MM.1S (cell line): ENCODE measurements around the gene DNAAF5.

Source experiments
- DNase-seq: peaks from one replicate; pipeline ENCODE4 v3.0.0-alpha.2; 2015
- H2AFZ ChIP-seq: fragments of 300-600 bp; sonication (generic); 2 replicates; pipeline ENCODE4 v1.6.0; 2016; ENCODE audit warnings: antibody characterized with exemption, low read length
- H3F3A ChIP-seq: fragments of 300-600 bp; sonication (generic); 2 replicates; pipeline ENCODE4 v1.6.1; 2016; ENCODE audit warnings: mild to moderate bottlenecking, antibody characterized with exemption, low read length, moderate library complexity, mixed read lengths; ENCODE audit not compliant: insufficient read depth
- H3K27ac ChIP-seq: fragments of 300-600 bp; sonication (generic); 2 replicates; pipeline ENCODE4 v1.5.1; 2016; ENCODE audit warnings: mild to moderate bottlenecking, low read length
- H3K27me3 ChIP-seq: fragments of 300-600 bp; sonication (generic); replicated peaks from 2 replicates; pipeline ENCODE4 v1.6.0; 2016; ENCODE audit warnings: low read length; ENCODE audit not compliant: insufficient read depth
- H3K36me3 ChIP-seq: fragments of 300-600 bp; sonication (generic); replicated peaks from 2 replicates; pipeline ENCODE4 v1.6.1; 2016; ENCODE audit warnings: mild to moderate bottlenecking, low read length, mixed read lengths; ENCODE audit not compliant: insufficient read depth
- H3K4me1 ChIP-seq: fragments of 300-600 bp; sonication (generic); 2 replicates; pipeline ENCODE4 v1.6.1; 2016; ENCODE audit warnings: low read length, mixed read lengths
- H3K4me2 ChIP-seq: fragments of 300-600 bp; sonication (generic); 2 replicates; pipeline ENCODE4 v1.6.0; 2016; ENCODE audit warnings: low read depth, low read length
- H3K4me3 ChIP-seq: fragments of 300-600 bp; sonication (generic); 2 replicates; pipeline ENCODE4 v1.5.1; 2016; ENCODE audit warnings: low read length, mixed read lengths
- H3K79me2 ChIP-seq: fragments of 300-600 bp; sonication (generic); 2 replicates; pipeline ENCODE4 v1.6.1; 2016; ENCODE audit warnings: mixed run types, low read length, mixed read lengths
- H3K9ac ChIP-seq: fragments of 300-600 bp; sonication (generic); 2 replicates; pipeline ENCODE4 v1.6.1; 2016; ENCODE audit warnings: low read length, mixed read lengths
- H3K9me2 ChIP-seq: fragments of 300-600 bp; sonication (generic); replicated peaks from 2 replicates; pipeline ENCODE4 v1.6.1; 2016; ENCODE audit warnings: mild to moderate bottlenecking, low read length, mixed read lengths; ENCODE audit not compliant: insufficient read depth
- H3K9me3 ChIP-seq: fragments of 300-600 bp; sonication (generic); replicated peaks from 2 replicates; pipeline ENCODE4 v1.6.1; 2016; ENCODE audit warnings: mild to moderate bottlenecking, low read length, mixed read lengths; ENCODE audit not compliant: insufficient read depth
- H4K20me1 ChIP-seq: fragments of 300-600 bp; sonication (generic); 2 replicates; pipeline ENCODE4 v1.6.1; 2016; ENCODE audit warnings: mild to moderate bottlenecking, low read length, moderate library complexity, mixed read lengths; ENCODE audit not compliant: insufficient read depth
- EZH2 ChIP-seq: fragments of 300-600 bp; sonication (generic); optimal IDR thresholded peaks from 2 replicates; pipeline ENCODE3; 2017; ENCODE audit warnings: low read depth, mild to moderate bottlenecking, antibody characterized with exemption, low read length, mixed read lengths
- EZH2phosphoT487 ChIP-seq: fragments of 300-600 bp; sonication (generic); IDR thresholded peaks from 2 replicates; pipeline ENCODE4 v1.6.1; 2018; ENCODE audit warnings: antibody characterized with exemption, low read length
- TF ChIP-seq, protein P1 (sequence below): fragments of 300-600 bp; sonication (generic); IDR thresholded peaks from 2 replicates; pipeline ENCODE4 v1.5.1; 2016; ENCODE audit warnings: antibody characterized with exemption, low read length, mixed read lengths

Gene DNAAF5

GRCh38 chr7:711922-712380 lies 14.5 kb upstream of the DNAAF5 start:
- no peak overlapping the region for H3K4me2 ChIP-seq
- no peak overlapping the region for H3K4me3 ChIP-seq
- no peak overlapping the region for H3K9ac ChIP-seq

GRCh38 chr7:712381-713138 lies 13.9 kb upstream of the DNAAF5 start:
- H3K4me2 ChIP-seq: no peak overlapping the region
- no peaks in the 10 kb centered on the region for H3F3A ChIP-seq
- H3K4me1 ChIP-seq: no peaks in the 10 kb centered on the region
- H3K27ac ChIP-seq: no peak overlapping the region
- H2AFZ ChIP-seq: no peak overlapping the region
- H3K9me3 ChIP-seq: no peaks in the 10 kb centered on the region
- no peaks in the 10 kb centered on the region for H4K20me1 ChIP-seq
- H3K4me3 ChIP-seq: no peak overlapping the region
- H3K79me2 ChIP-seq: no peaks in the 10 kb centered on the region
- H3K9ac ChIP-seq: no peak overlapping the region
- H3K36me3 ChIP-seq: no peaks in the 10 kb centered on the region
- no peaks in the 10 kb centered on the region for H3K9me2 ChIP-seq
- no peaks in the 10 kb centered on the region for H3K27me3 ChIP-seq
- TF ChIP-seq, protein P1, sequence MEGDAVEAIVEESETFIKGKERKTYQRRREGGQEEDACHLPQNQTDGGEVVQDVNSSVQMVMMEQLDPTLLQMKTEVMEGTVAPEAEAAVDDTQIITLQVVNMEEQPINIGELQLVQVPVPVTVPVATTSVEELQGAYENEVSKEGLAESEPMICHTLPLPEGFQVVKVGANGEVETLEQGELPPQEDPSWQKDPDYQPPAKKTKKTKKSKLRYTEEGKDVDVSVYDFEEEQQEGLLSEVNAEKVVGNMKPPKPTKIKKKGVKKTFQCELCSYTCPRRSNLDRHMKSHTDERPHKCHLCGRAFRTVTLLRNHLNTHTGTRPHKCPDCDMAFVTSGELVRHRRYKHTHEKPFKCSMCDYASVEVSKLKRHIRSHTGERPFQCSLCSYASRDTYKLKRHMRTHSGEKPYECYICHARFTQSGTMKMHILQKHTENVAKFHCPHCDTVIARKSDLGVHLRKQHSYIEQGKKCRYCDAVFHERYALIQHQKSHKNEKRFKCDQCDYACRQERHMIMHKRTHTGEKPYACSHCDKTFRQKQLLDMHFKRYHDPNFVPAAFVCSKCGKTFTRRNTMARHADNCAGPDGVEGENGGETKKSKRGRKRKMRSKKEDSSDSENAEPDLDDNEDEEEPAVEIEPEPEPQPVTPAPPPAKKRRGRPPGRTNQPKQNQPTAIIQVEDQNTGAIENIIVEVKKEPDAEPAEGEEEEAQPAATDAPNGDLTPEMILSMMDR: no peak
- TF ChIP-seq EZH2 (no peak), EZH2phosphoT487 (no peak)
- DNase-seq: no peak

More at GRCh38 chr7:711922-712380, 14.5 kb upstream of the DNAAF5 start:
- no peak overlapping the region for H2AFZ ChIP-seq
- no peaks in the 10 kb centered on the region for H3K9me2 ChIP-seq
- H3F3A ChIP-seq: no peaks in the 10 kb centered on the region
- no peaks in the 10 kb centered on the region for H4K20me1 ChIP-seq
- no peak for DNase-seq
- TF ChIP-seq, protein P1: no peak
- TF ChIP-seq EZH2phosphoT487 (no peak), EZH2 (no peak)
- H3K27ac ChIP-seq: no peak overlapping the region
- no peaks in the 10 kb centered on the region for H3K36me3 ChIP-seq
- no peaks in the 10 kb centered on the region for H3K27me3 ChIP-seq
- no peaks in the 10 kb centered on the region for H3K4me1 ChIP-seq
- H3K79me2 ChIP-seq: no peaks in the 10 kb centered on the region
- H3K9me3 ChIP-seq: no peaks in the 10 kb centered on the region

DNA sequence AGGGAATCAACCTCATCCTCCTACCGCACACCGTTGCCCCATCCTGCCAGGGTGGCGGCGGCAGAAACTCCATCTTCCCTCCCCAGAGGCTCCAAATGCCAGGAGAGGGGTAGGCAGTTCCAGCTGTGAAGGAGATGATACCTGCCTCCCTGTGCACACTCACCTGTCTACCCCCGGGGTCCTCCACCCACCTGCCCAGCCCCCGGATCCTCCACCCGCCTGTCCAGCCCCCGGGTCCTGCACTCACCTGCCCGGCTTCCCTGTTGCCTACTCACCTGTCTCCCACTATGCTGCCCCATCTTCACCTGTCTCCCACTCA lies 13.4 kb upstream of the DNAAF5 start:
- no peaks in the 10 kb centered on the region for H3K79me2 ChIP-seq
- H3K9me2 ChIP-seq: no peaks in the 10 kb centered on the region
- no peaks in the 10 kb centered on the region for H3K9me3 ChIP-seq
- no peaks in the 10 kb centered on the region for H3K4me1 ChIP-seq
- H3K27me3 ChIP-seq: no peaks in the 10 kb centered on the region
- no peak overlapping the region for H3K4me2 ChIP-seq
- no peak overlapping the region for H2AFZ ChIP-seq
- H3K36me3 ChIP-seq: no peaks in the 10 kb centered on the region
- H3K9ac ChIP-seq: no peak overlapping the region
- TF ChIP-seq, protein P1: no peak
- no peak for TF ChIP-seq EZH2
- no peak for TF ChIP-seq EZH2phosphoT487
- H3K27ac ChIP-seq: no peak overlapping the region
- no peaks in the 10 kb centered on the region for H3F3A ChIP-seq
- H3K4me3 ChIP-seq: no peak overlapping the region
- DNase-seq: no peak
- no peaks in the 10 kb centered on the region for H4K20me1 ChIP-seq
